ENCODE data around the gene TCTA.

TCTA gene

GRCh38 chr3:49417516-49418120 is 5.4 kb downstream of the TCTA start:
- TF ChIP-seq, protein P1, sequence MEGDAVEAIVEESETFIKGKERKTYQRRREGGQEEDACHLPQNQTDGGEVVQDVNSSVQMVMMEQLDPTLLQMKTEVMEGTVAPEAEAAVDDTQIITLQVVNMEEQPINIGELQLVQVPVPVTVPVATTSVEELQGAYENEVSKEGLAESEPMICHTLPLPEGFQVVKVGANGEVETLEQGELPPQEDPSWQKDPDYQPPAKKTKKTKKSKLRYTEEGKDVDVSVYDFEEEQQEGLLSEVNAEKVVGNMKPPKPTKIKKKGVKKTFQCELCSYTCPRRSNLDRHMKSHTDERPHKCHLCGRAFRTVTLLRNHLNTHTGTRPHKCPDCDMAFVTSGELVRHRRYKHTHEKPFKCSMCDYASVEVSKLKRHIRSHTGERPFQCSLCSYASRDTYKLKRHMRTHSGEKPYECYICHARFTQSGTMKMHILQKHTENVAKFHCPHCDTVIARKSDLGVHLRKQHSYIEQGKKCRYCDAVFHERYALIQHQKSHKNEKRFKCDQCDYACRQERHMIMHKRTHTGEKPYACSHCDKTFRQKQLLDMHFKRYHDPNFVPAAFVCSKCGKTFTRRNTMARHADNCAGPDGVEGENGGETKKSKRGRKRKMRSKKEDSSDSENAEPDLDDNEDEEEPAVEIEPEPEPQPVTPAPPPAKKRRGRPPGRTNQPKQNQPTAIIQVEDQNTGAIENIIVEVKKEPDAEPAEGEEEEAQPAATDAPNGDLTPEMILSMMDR (IDR thresholded peaks at IDR 0.05; ENCODE audit: low read depth, low read length, poor library complexity, severe bottlenecking): no peak
- TF ChIP-seq EZH2phosphoT487 (IDR thresholded peaks at IDR 0.05; ENCODE audit: borderline replicate concordance, low read length): no peak
- Histone ChIP-seq H3K79me2 (ENCODE audit: control insufficient read depth, low read length) (peaks cover 29% of the 10 kb centered on the region), H3K27ac (ENCODE audit: low read depth, low read length) (no peak overlapping the region), H3K4me3 (ENCODE audit: low read length) (no peak overlapping the region), H3K27me3 (ENCODE audit: control insufficient read depth, low read length) (no peaks in the 10 kb centered on the region), H3K9me2 (replicated peaks; ENCODE audit: control insufficient read depth, low read length) (no peaks in the 10 kb centered on the region), H3K4me2 (ENCODE audit: low read length) (no peak overlapping the region), H3K4me1 (ENCODE audit: control insufficient read depth, low read length) (peaks cover 34% of the 10 kb centered on the region), H3F3A (ENCODE audit: control insufficient read depth, insufficient read depth) (peaks cover 8% of the 10 kb centered on the region), H3K9me3 (ENCODE audit: control insufficient read depth, insufficient read depth, low read length) (no peaks in the 10 kb centered on the region), H4K20me1 (ENCODE audit: control insufficient read depth, insufficient read depth, low read depth, low read length) (peaks cover 3% of the 10 kb centered on the region; the same call in 1 of the 2 replicates), H3K36me3 (ENCODE audit: control insufficient read depth, low read length) (peaks cover 39% of the 10 kb centered on the region)

DNA sequence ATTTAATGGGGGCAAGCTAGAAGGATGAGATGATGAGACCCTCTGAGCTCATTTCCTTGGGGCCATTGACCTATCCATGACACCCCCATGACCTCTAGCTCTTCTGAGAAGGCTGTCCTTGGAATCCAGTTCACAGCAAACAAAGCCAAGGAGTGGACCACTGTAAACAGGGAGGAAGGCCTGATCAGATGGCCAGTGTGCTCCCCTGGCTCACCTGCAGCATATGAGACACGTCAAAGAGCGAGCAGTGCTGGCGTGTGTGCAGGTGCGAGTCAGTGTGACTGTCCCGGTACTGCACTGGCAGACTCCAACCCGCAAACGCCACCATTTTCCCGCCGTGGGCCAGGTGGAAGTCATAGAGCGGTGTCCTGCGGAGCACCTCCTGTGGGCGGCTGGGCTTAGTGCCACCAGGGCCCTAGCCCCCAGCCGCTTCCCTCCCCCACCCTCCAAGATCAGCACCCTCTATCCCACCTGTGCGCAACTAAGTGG is 9.7 kb downstream of the TCTA start:
- H3K27ac ChIP-seq (ENCODE audit: low read depth, low read length): no peak overlapping the region

DNA sequence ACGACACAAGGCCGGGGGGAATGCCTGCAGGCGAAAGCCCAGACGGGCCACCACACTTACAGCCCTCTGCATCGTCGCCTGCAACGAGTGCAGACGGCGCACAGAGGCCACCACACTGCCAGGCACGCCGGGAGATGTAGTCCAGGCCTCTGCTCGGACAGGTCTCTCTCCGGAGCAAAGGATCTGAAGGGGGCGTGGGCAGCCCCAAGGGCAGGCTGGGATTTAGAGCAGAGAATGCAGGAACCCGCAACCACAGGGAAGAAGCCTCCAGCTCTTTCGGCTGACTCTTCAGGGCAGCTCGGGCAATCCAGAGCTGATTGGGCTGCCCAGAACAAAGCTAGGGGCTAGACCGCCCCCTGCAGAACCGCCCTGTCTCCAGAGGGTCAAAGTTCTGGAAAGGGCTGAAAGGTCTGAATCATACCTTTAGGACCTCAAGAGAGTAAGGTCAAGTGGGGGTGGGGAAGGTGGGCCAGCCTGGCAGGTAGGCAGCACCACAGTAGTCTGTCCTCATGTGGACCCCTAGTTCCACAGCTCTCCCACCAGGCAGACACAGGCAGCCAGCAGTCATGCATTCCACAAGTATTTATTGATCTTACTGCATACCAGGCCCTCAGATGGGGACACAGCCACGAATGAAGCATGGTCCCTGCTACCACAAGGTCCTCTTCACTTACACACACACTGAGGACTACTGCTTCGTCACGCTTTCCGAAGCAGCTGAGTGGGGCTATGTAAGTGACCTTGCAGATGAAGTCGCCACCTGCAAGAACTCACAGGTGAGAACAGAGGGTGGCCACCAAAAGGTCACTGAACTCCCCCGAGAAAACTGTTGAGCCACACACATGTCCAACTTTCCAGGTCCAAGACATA is 10.4 kb downstream of the TCTA start, which contains the start of gene AMT:
Gene AMT, minus strand, starts transcription at position 95 of the 870 bp plus-strand sequence. Its CDS starts 23 bp downstream, at position 72.
- Histone ChIP-seq H3K4me1 (ENCODE audit: control insufficient read depth, low read length) (no peaks in the 10 kb centered on the region), H3K27me3 (ENCODE audit: control insufficient read depth, low read length) (no peaks in the 10 kb centered on the region), H3K4me3 (ENCODE audit: low read length) (no peak within 1 kb of the TSS), H3F3A (ENCODE audit: control insufficient read depth, insufficient read depth) (no peaks in the 10 kb centered on the region), H3K27ac (ENCODE audit: low read depth, low read length) (no peak within 1 kb of the TSS), H3K79me2 (ENCODE audit: control insufficient read depth, low read length) (no peaks in the 10 kb centered on the region), H4K20me1 (ENCODE audit: control insufficient read depth, insufficient read depth, low read depth, low read length) (no peaks in the 10 kb centered on the region), H3K36me3 (ENCODE audit: control insufficient read depth, low read length) (peaks cover 9% of the 10 kb centered on the region), H3K9me3 (ENCODE audit: control insufficient read depth, insufficient read depth, low read length) (no peaks in the 10 kb centered on the region), H3K9me2 (replicated peaks; ENCODE audit: control insufficient read depth, low read length) (no peaks in the 10 kb centered on the region), H3K4me2 (ENCODE audit: low read length) (no peak within 1 kb of the TSS)
- TF ChIP-seq, protein P1 (IDR thresholded peaks at IDR 0.05; ENCODE audit: low read depth, low read length, poor library complexity, severe bottlenecking): no peak
- TF ChIP-seq EZH2phosphoT487 (IDR thresholded peaks at IDR 0.05; ENCODE audit: borderline replicate concordance, low read length): no peak

More for the DNA sequence above, 9.7 kb downstream of the TCTA start:
- H3K9me3 ChIP-seq (ENCODE audit: control insufficient read depth, insufficient read depth, low read length): no peaks in the 10 kb centered on the region
- H3K36me3 ChIP-seq (ENCODE audit: control insufficient read depth, low read length): peaks cover 14% of the 10 kb centered on the region
- peaks cover 3% of the 10 kb centered on the region; the same call in 1 of the 2 replicates for H3K79me2 ChIP-seq (ENCODE audit: control insufficient read depth, low read length)
- no peaks in the 10 kb centered on the region for H4K20me1 ChIP-seq (ENCODE audit: control insufficient read depth, insufficient read depth, low read depth, low read length)
- peaks cover 5% of the 10 kb centered on the region for H3K4me1 ChIP-seq (ENCODE audit: control insufficient read depth, low read length)
- no peak overlapping the region for H3K4me3 ChIP-seq (ENCODE audit: low read length)
- no peak overlapping the region for H3K4me2 ChIP-seq (ENCODE audit: low read length)
- no peaks in the 10 kb centered on the region for H3K27me3 ChIP-seq (ENCODE audit: control insufficient read depth, low read length)
- H3K9me2 ChIP-seq (replicated peaks; ENCODE audit: control insufficient read depth, low read length): no peaks in the 10 kb centered on the region
- no peaks in the 10 kb centered on the region for H3F3A ChIP-seq (ENCODE audit: control insufficient read depth, insufficient read depth)
- TF ChIP-seq EZH2phosphoT487 (IDR thresholded peaks at IDR 0.05; ENCODE audit: borderline replicate concordance, low read length): no peak
- TF ChIP-seq, protein P1 (IDR thresholded peaks at IDR 0.05; ENCODE audit: low read depth, low read length, poor library complexity, severe bottlenecking): no peak
